ENCODE results near the gene PCK2. TPM values are rescaled to one million over a fixed set of nuclear protein-coding genes. Genes with fewer than 3 reads are reported as not detected.

Gene PCK2
- total and polyA plus RNA-seq, 4 donors = 8.9 to 91.7 (median 38.2) TPM

DNA sequence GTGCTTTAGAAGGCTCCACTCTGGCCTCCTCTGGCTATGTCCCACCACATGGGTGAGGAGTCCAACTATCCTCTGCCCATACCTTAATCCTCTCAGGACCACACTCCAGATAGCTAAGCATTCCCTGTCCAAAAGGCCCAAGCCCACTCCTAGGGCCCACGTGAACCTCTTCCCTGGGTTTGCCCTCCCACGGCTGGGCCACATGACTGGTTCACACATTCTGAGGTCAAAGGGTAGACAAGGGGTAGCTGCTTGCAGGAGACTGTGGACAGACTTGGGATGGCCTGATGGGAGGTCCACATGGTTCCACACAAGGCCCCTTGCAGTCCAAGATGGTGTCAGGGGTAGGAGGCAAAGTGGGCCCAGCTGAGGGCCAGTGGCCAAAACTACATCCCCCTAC is 6.0 kb upstream of the PCK2 start:
- DNase-seq (no peak), ATAC-seq (ENCODE audit: insufficient read depth, low FRiP score) (no peak)
- peaks cover 0 to 5% (median 0%) of the 10 kb centered on the region in 3 donors for H3K27me3 ChIP-seq (ENCODE audit: control insufficient read depth in 3 of 3, insufficient read depth in 3 of 3, low read length in 2 of 3)
- TF ChIP-seq CTCF (IDR thresholded peaks at IDR 0.05; ENCODE audit: control extremely low read depth, extremely low read depth) = no peak
- H3K27ac ChIP-seq (ENCODE audit: low read depth in 1 of 2, low read length in 1 of 2) = no peak overlapping the region
- 85 to 90% methylated on average over 2 of the region's 2 CpGs for WGBS, 2 donors
- no peak overlapping the region for H3K9ac ChIP-seq (ENCODE audit: insufficient read depth in 1 of 2, low read length in 2 of 2)
- no peak overlapping the region for H3K4me3 ChIP-seq
- H3K9me3 ChIP-seq (ENCODE audit: control insufficient read depth in 4 of 4, insufficient read depth in 3 of 4, low read length in 3 of 4) = no peaks in the 10 kb centered on the region
- no peaks in the 10 kb centered on the region for H3K36me3 ChIP-seq (ENCODE audit: control insufficient read depth in 4 of 4, insufficient read depth in 4 of 4, low read length in 4 of 4)
- H3K4me1 ChIP-seq (ENCODE audit: control insufficient read depth in 5 of 5, insufficient read depth in 5 of 5, low read length in 5 of 5) = no peaks in the 10 kb centered on the region

DNA sequence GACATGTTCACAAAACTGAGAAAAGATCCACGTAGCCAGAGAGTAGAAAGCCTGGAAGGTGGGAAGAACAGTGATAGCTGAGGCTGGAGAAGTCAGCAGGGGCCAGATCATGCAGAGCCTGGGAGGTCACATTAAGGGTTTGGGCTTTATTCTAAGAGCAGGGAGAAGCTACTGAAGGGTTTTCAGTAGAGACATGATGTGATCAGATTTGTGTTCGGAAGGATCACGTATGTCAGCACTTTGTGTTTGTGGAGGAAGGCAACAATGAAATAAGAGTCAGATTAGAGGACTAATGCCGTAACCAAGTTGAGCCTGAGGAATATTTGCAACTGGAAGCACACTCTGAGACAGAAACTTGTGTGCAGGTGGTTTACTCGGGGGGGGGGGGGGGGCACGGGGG is 4.2 kb upstream of the PCK2 start:
- no peak overlapping the region for H3K4me3 ChIP-seq
- DNase-seq = peak in 1 of 3 donors; percentile 10
- H3K9ac ChIP-seq (ENCODE audit: insufficient read depth in 1 of 2, low read length in 2 of 2) = no peak overlapping the region
- H3K9me3 ChIP-seq (ENCODE audit: control insufficient read depth in 4 of 4, insufficient read depth in 3 of 4, low read length in 3 of 4) = no peaks in the 10 kb centered on the region
- H3K4me1 ChIP-seq (ENCODE audit: control insufficient read depth in 5 of 5, insufficient read depth in 5 of 5, low read length in 5 of 5) = peaks cover 0 to 7% (median 0%) of the 10 kb centered on the region in 5 donors
- 82 to 85% methylated on average over 6 of the region's 6 CpGs for WGBS, 2 donors
- no peaks in the 10 kb centered on the region for H3K27me3 ChIP-seq (ENCODE audit: control insufficient read depth in 3 of 3, insufficient read depth in 3 of 3, low read length in 2 of 3)
- H3K27ac ChIP-seq (ENCODE audit: low read depth in 1 of 2, low read length in 1 of 2) = no peak overlapping the region
- TF ChIP-seq CTCF (IDR thresholded peaks at IDR 0.05; ENCODE audit: control extremely low read depth, extremely low read depth) = no peak
- ATAC-seq (ENCODE audit: insufficient read depth, low FRiP score) = no peak
- H3K36me3 ChIP-seq (ENCODE audit: control insufficient read depth in 4 of 4, insufficient read depth in 4 of 4, low read length in 4 of 4) = no peaks in the 10 kb centered on the region

DNA sequence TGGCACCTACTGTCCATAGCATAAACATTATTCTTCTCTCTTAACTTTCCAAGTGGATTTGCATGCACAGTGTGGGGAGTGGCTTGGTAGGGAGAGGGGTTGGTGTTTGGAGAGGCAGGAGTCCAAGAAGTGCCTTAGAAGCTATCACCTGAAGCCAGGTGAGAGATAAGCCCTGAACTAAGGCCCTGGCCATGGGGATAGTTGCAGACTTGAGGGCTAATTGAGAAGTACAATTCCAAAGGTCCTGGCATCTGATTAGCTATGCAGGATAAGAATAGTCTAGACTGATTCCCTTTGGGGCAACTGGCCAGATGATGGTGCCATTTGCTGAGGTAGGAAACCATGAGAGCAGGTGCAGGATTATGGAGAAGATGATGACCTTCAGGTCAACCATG is 2.0 kb upstream of the PCK2 start:
- Histone ChIP-seq H3K36me3 (ENCODE audit: control insufficient read depth in 4 of 4, insufficient read depth in 4 of 4, low read length in 4 of 4) (no peaks in the 10 kb centered on the region), H3K27ac (ENCODE audit: low read depth in 1 of 2, low read length in 1 of 2) (peak overlapping the region in 1 of 2 donors; percentile 38), H3K4me3 (no peak overlapping the region), H3K9ac (ENCODE audit: insufficient read depth in 1 of 2, low read length in 2 of 2) (no peak overlapping the region), H3K4me1 (ENCODE audit: control insufficient read depth in 5 of 5, insufficient read depth in 5 of 5, low read length in 5 of 5) (peaks cover 0 to 17% (median 6%) of the 10 kb centered on the region in 5 donors), H3K9me3 (ENCODE audit: control insufficient read depth in 4 of 4, insufficient read depth in 3 of 4, low read length in 3 of 4) (no peaks in the 10 kb centered on the region), H3K27me3 (ENCODE audit: control insufficient read depth in 3 of 3, insufficient read depth in 3 of 3, low read length in 2 of 3) (no peaks in the 10 kb centered on the region)
- TF ChIP-seq CTCF (IDR thresholded peaks at IDR 0.05; ENCODE audit: control extremely low read depth, extremely low read depth) = no peak
- DNase-seq (peak in 1 of 3 donors; percentile 32), ATAC-seq (ENCODE audit: insufficient read depth, low FRiP score) (no peak)

GRCh38 chr14:24092505-24093206 is 1.5 kb upstream of the PCK2 start:
- no peak overlapping the region for H3K9ac ChIP-seq (ENCODE audit: insufficient read depth in 1 of 2, low read length in 2 of 2)
- ATAC-seq (ENCODE audit: insufficient read depth, low FRiP score) = no peak
- 75 to 87% methylated on average over 4 of the region's 4 CpGs for WGBS, 2 donors

More at GRCh38 chr14:24092505-24093206, 1.5 kb upstream of the PCK2 start:
- H3K27me3 ChIP-seq (ENCODE audit: control insufficient read depth in 3 of 3, insufficient read depth in 3 of 3, low read length in 2 of 3) = no peaks in the 10 kb centered on the region
- DNase-seq = no peak
- H3K9me3 ChIP-seq (ENCODE audit: control insufficient read depth in 4 of 4, insufficient read depth in 3 of 4, low read length in 3 of 4) = no peaks in the 10 kb centered on the region
- H3K4me3 ChIP-seq = no peak overlapping the region
- no peaks in the 10 kb centered on the region for H3K36me3 ChIP-seq (ENCODE audit: control insufficient read depth in 4 of 4, insufficient read depth in 4 of 4, low read length in 4 of 4)
- peaks cover 0 to 17% (median 6%) of the 10 kb centered on the region in 5 donors for H3K4me1 ChIP-seq (ENCODE audit: control insufficient read depth in 5 of 5, insufficient read depth in 5 of 5, low read length in 5 of 5)
- no peak for TF ChIP-seq CTCF (IDR thresholded peaks at IDR 0.05; ENCODE audit: control extremely low read depth, extremely low read depth)
- H3K27ac ChIP-seq (ENCODE audit: low read depth in 1 of 2, low read length in 1 of 2) = no peak overlapping the region

All from lung (tissue), 12 donors.